HepG2 (cell line): ENCODE measurements around the gene HAPLN3. TPM values are rescaled to one million over a fixed set of nuclear protein-coding genes. Genes with fewer than 3 reads are reported as not detected.

Experiments
- ATF1 ChIP-seq: IDR thresholded peaks from 2 replicates; pipeline ENCODE4 v1.6.1; 2016; ENCODE audit warnings: mild to moderate bottlenecking, control low read depth
- CHD2 ChIP-seq: IDR thresholded peaks from 2 replicates; pipeline ENCODE4 v1.6.1; 2011; ENCODE audit warnings: low read depth, low read length, improper control_type of control experiment
- FLYWCH1 ChIP-seq: sonication (generic); formaldehyde crosslinking; IDR thresholded peaks from 2 replicates; pipeline ENCODE4 v1.8.1; 2023; ENCODE audit warnings: mild to moderate bottlenecking, missing genetic modification reagents
- MAF1 ChIP-seq: sonication (generic); formaldehyde crosslinking; IDR thresholded peaks from 2 replicates; pipeline ENCODE4 v1.5.0; 2020; ENCODE audit warnings: missing genetic modification reagents, borderline replicate concordance
- NRL ChIP-seq: sonication (generic); formaldehyde crosslinking; IDR thresholded peaks from 2 replicates; pipeline ENCODE4 v1.5.0; 2020; ENCODE audit warnings: missing genetic modification reagents, mild to moderate bottlenecking, moderate library complexity, borderline replicate concordance
- PITX1 ChIP-seq: sonication (generic); formaldehyde crosslinking; IDR thresholded peaks from 2 replicates; pipeline ENCODE4 v1.5.1; 2020; ENCODE audit warnings: mild to moderate bottlenecking, missing genetic modification reagents
- SP4 ChIP-seq: sonication (generic); formaldehyde crosslinking; IDR thresholded peaks from 2 replicates; pipeline ENCODE4 v1.8.1; 2023; ENCODE audit warnings: mild to moderate bottlenecking, missing genetic modification reagents
- TBX3 ChIP-seq: fragments of 450-650 bp; IDR thresholded peaks from 2 replicates; pipeline ENCODE4 v1.6.1; 2017; ENCODE audit warnings: antibody characterized with exemption, mild to moderate bottlenecking, inconsistent platforms, borderline replicate concordance
- ZBTB14 ChIP-seq: sonication (generic); formaldehyde crosslinking; IDR thresholded peaks from 2 replicates; pipeline ENCODE4 v1.4.0; 2020; ENCODE audit warnings: missing genetic modification reagents
- ZNF263 ChIP-seq: sonication (generic); formaldehyde crosslinking; IDR thresholded peaks from 2 replicates; pipeline ENCODE4 v1.4.0; 2020; ENCODE audit warnings: missing genetic modification reagents
- ZNF274 ChIP-seq: sonication (generic); formaldehyde crosslinking; IDR thresholded peaks from 2 replicates; pipeline ENCODE4 v1.5.1; 2020; ENCODE audit warnings: mild to moderate bottlenecking, missing genetic modification reagents
- ZNF598 ChIP-seq: sonication (generic); formaldehyde crosslinking; IDR thresholded peaks from 2 replicates; pipeline ENCODE4 v1.5.1; 2020; ENCODE audit warnings: mild to moderate bottlenecking, missing genetic modification reagents, borderline replicate concordance
- ZNF709 ChIP-seq: sonication (generic); formaldehyde crosslinking; IDR thresholded peaks from 2 replicates; pipeline ENCODE4 v1.5.0; 2020; ENCODE audit warnings: mild to moderate bottlenecking, missing genetic modification reagents
- ZNF772 ChIP-seq: sonication (generic); formaldehyde crosslinking; IDR thresholded peaks from 2 replicates; pipeline ENCODE4 v1.5.0; 2020; ENCODE audit warnings: mild to moderate bottlenecking, missing genetic modification reagents
- ZNF83 ChIP-seq: sonication (generic); formaldehyde crosslinking; IDR thresholded peaks from 2 replicates; pipeline ENCODE4 v1.4.0; 2020; ENCODE audit warnings: missing genetic modification reagents, mild to moderate bottlenecking, borderline replicate concordance
- polyA plus RNA-seq, 8 experiments: library from polyadenylated mRNA; depleted of rRNA in 3 of 8; stranded (reverse) in 7 of 8; unstranded in 1 of 8; fragments of >200 nt; fragmentation: Illumina TruSeq in 4 of 8; extraction: Trizol in 4 of 8; gene quantifications; 2 replicates each; pipeline versions ENCODE4 v1.2.1 to v1.2.3, GENCODE V29; 2011 to 2016; ENCODE audit warnings: low read depth in 4 of 8, missing spikeins in 1 of 8, mixed read lengths in 1 of 8; ENCODE audit not compliant: insufficient read depth in 1 of 8
- total RNA-seq, 5 experiments: library from RNA; depleted of rRNA; stranded (reverse); fragments of >200 nt; fragmentation: Illumina TruSeq; extraction: Trizol; gene quantifications; 2 replicates each; pipeline ENCODE4 v1.2.3, GENCODE V29; 2016; ENCODE audit warnings: low read depth in 1 of 5
- TF ChIP-seq, protein P1 (sequence below): sonication (generic); formaldehyde crosslinking; IDR thresholded peaks from 2 replicates; pipeline ENCODE4 v1.5.1; 2020; ENCODE audit warnings: mild to moderate bottlenecking, missing genetic modification reagents, moderate library complexity
- TF ChIP-seq, protein P2 (sequence below), 2 experiments: fragments of 450-650 bp in 1 of 2; sonication (generic) in 1 of 2; formaldehyde crosslinking; IDR thresholded peaks; 2 replicates each; pipeline versions ENCODE4 v1.5.0 to v1.8.0; 2020 to 2022; ENCODE audit warnings: mild to moderate bottlenecking in 1 of 2, missing genetic modification reagents in 1 of 2
- TF ChIP-seq, protein P3 (sequence below): sonication (generic); formaldehyde crosslinking; IDR thresholded peaks from 2 replicates; pipeline ENCODE4 v1.4.0; 2020; ENCODE audit warnings: missing genetic modification reagents, borderline replicate concordance
- TF ChIP-seq, protein P4 (sequence below): sonication (generic); formaldehyde crosslinking; IDR thresholded peaks from 2 replicates; pipeline ENCODE4 v1.4.0; 2020; ENCODE audit warnings: missing genetic modification reagents, low read depth, mild to moderate bottlenecking, borderline replicate concordance

Gene HAPLN3
- total and polyA plus RNA-seq, 2 of the 13 experiments (the other 11 are each of a cell fraction or from before 2014, with no cell fraction given): 0.09 TPM; not detected in 1

DNA sequence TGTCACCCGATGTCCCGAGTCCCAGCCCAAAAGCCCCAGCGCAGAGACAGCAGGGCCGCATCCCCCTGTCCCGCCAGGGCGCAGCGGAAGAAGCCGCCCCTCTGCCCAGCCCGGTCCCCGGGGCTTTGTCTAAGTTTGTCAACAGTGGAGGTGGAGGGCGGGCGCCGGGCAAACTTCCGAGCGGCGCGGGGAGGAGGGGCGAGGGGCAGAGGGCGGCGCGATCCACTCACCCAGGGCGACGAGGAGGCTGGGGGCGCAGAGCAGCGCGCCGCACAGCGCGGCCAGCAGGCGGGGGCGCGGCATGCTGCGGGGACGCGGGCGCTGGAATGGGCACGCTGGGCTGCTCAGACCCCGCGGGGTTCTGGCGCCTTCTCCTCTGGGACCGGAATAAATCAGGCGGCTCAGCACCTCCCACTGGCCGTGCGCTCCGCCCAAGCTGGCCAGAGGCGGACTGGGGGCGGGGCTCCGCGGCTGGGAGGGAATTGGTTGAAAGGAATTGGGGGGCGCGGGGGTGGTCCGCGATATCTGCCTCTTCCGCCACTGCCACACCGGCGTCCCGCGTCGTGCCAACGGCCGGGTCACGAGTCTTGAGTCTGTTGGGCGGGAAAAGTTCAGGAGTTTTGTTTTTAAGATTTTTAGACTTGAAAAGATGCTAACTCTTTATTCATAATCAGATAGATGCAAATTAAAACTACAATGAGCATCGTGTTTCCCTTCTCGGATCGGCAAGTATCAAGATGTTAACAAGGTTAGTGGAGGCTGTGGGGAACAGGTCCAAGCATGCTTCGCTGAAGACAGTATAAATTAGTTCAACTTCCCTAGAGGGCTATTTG lies 17.9 kb upstream of the HAPLN3 start, which contains the start of gene MFGE8 (continued):
- TF ChIP-seq ZBTB14 (no peak), CHD2 (no peak), ZNF274 (CRISPR knock-in tag) (peak; percentile 18; the same call in 1 of the 2 replicates), PITX1 (no peak), NRL (CRISPR knock-in tag) (0 out of 2 replicates have a peak, but pooled peaks have one; percentile 44), ZNF772 (no peak), ZNF709 (CRISPR knock-in tag) (peak; percentile 49; the same call in 1 of the 2 replicates), ZNF83 (no peak), FLYWCH1 (no peak), SP4 (CRISPR knock-in tag) (peak; percentile 17; the same call in 1 of the 2 replicates), MAF1 (CRISPR knock-in tag) (no peak), TBX3 (no peak), ZNF263 (CRISPR knock-in tag) (no peak; the same call in 1 of the 2 replicates), ATF1 (CRISPR knock-in tag) (no peak), ZNF598 (CRISPR knock-in tag) (no peak)
- TF ChIP-seq, protein P1, sequence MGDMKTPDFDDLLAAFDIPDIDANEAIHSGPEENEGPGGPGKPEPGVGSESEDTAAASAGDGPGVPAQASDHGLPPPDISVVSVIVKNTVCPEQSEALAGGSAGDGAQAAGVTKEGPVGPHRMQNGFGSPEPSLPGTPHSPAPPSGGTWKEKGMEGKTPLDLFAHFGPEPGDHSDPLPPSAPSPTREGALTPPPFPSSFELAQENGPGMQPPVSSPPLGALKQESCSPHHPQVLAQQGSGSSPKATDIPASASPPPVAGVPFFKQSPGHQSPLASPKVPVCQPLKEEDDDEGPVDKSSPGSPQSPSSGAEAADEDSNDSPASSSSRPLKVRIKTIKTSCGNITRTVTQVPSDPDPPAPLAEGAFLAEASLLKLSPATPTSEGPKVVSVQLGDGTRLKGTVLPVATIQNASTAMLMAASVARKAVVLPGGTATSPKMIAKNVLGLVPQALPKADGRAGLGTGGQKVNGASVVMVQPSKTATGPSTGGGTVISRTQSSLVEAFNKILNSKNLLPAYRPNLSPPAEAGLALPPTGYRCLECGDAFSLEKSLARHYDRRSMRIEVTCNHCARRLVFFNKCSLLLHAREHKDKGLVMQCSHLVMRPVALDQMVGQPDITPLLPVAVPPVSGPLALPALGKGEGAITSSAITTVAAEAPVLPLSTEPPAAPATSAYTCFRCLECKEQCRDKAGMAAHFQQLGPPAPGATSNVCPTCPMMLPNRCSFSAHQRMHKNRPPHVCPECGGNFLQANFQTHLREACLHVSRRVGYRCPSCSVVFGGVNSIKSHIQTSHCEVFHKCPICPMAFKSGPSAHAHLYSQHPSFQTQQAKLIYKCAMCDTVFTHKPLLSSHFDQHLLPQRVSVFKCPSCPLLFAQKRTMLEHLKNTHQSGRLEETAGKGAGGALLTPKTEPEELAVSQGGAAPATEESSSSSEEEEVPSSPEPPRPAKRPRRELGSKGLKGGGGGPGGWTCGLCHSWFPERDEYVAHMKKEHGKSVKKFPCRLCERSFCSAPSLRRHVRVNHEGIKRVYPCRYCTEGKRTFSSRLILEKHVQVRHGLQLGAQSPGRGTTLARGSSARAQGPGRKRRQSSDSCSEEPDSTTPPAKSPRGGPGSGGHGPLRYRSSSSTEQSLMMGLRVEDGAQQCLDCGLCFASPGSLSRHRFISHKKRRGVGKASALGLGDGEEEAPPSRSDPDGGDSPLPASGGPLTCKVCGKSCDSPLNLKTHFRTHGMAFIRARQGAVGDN: peak; percentile 76
- TF ChIP-seq, protein P2, sequence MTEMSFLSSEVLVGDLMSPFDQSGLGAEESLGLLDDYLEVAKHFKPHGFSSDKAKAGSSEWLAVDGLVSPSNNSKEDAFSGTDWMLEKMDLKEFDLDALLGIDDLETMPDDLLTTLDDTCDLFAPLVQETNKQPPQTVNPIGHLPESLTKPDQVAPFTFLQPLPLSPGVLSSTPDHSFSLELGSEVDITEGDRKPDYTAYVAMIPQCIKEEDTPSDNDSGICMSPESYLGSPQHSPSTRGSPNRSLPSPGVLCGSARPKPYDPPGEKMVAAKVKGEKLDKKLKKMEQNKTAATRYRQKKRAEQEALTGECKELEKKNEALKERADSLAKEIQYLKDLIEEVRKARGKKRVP (CRISPR knock-in tag; IDR thresholded peaks at IDR 0.05): 0 out of 4 replicates have a peak, but pooled peaks of 1 of the 2 experiments have one; percentile 21
- TF ChIP-seq, protein P3, sequence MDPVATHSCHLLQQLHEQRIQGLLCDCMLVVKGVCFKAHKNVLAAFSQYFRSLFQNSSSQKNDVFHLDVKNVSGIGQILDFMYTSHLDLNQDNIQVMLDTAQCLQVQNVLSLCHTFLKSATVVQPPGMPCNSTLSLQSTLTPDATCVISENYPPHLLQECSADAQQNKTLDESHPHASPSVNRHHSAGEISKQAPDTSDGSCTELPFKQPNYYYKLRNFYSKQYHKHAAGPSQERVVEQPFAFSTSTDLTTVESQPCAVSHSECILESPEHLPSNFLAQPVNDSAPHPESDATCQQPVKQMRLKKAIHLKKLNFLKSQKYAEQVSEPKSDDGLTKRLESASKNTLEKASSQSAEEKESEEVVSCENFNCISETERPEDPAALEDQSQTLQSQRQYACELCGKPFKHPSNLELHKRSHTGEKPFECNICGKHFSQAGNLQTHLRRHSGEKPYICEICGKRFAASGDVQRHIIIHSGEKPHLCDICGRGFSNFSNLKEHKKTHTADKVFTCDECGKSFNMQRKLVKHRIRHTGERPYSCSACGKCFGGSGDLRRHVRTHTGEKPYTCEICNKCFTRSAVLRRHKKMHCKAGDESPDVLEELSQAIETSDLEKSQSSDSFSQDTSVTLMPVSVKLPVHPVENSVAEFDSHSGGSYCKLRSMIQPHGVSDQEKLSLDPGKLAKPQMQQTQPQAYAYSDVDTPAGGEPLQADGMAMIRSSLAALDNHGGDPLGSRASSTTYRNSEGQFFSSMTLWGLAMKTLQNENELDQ (CRISPR knock-in tag): no peak
- TF ChIP-seq, protein P4, sequence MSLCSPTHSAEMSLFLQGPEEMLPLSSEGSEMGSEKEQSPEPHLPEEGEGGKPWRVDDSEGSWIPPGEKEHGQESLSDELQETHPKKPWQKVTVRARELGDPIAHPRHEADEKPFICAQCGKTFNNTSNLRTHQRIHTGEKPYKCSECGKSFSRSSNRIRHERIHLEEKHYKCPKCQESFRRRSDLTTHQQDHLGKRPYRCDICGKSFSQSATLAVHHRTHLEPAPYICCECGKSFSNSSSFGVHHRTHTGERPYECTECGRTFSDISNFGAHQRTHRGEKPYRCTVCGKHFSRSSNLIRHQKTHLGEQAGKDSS (CRISPR knock-in tag): 0 out of 2 replicates have a peak, but pooled peaks have one; percentile 52
